Middle frontal gyrus (tissue), 1 donor: ENCODE results near the gene UPP2.

Source experiments
- DNase-seq: peaks from one replicate; pipeline ENCODE4 v3.0.0-alpha.2; 2015; ENCODE audit warnings: low spot score; ENCODE audit errors: extremely low spot score

UPP2 gene

DNA sequence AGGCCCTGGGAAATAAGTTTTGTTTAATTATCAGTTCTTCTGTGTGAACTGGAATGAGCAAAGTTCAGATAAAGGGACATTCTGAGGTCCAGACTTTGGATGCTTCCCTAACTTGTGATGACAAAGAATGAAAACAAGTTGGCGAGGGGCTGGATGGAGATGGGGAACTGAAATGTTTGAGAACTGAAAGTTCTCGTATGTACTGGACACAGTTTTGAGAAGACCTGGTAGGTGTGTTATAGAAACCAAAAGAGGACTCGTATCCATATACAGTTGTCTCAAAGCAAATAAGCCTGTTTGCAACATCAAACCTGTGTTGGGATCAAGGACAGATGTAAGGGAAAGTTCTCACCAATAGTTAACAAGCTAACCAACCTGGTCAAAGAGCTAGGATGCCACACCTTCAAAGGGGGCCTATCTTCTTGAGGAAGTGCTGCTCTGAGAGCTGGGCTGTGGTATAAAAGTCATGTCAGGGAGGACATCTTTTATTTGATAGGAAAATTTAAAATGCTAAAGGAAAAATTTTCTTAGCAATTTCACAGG is at the start of gene UPP2:
UPP2 (plus strand) TSS at position 493 of the 543 bp plus-strand sequence. CDS start 188 bp downstream, outside the sequence.
- DNase-seq = no peak

DNA sequence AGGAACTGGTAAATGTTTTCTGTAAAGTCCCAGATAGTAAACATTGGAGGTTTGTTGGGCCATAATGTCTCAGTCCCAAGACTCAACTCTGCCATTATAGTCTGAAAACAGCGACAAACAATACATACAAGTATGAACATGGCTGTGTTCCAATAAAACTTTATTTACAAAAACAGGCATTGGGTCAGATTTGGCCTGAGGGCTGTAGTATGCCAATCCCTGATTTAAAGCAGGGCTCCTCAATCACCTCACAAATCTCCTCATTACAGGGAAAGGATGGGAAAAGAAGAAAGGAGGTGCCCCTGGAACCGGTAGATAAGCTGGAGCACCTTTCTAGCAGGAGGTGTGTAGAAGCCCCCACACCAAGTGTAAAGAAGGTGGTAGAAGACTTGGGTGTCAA is 48.9 kb upstream of the UPP2 start:
- DNase-seq = no peak

DNA sequence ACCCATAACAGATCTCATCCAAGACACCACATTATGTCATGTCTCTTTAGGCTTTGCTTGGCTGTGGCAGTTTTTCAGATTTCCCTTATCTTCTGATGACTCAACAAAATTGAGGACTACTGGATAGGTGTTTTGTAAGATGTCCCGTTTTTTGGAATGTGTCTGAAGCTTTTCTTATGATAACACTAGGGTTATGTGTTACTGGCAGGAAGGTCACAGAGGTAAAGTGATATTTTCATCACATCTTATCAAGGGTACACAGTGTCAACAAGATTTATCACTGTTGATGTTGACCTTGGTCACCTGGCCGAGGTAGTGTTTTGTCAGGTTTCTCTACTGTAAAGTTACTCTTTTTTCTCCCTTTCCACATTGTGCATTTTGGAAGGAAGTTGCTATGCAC is 44.8 kb upstream of the UPP2 start:
- no peak for DNase-seq

DNA sequence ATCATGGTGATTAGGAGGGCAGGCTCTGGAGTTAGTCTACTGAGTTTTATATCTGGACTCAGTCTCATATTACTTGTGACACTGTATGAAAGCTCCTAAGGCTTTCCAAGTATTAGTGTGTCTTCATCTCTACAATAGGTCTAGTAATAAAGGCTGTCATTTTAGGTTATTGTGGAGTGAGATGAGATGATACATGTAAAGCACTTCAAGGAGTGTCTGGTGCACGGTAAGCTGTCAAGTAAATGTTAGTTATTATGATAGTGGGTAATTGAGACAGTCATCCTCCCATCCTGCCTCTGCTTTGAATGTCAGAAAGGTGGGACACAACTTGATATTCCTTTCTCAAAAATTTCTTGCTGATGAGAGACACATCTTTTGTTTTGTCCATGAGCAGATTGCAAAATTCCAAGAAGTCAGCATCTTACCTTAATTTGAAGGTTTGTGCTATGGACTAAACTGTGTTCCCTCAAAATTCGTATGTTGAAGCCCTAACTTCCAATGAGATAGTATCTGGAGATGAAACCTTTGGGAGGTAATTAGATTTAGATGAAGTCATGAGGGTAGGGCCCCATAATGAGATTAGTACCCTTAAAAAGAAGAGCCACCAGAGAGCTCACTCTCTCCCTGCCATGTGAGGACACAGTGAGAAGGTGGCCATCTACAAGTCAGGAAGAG is 41.4 kb upstream of the UPP2 start:
- DNase-seq = no peak

DNA sequence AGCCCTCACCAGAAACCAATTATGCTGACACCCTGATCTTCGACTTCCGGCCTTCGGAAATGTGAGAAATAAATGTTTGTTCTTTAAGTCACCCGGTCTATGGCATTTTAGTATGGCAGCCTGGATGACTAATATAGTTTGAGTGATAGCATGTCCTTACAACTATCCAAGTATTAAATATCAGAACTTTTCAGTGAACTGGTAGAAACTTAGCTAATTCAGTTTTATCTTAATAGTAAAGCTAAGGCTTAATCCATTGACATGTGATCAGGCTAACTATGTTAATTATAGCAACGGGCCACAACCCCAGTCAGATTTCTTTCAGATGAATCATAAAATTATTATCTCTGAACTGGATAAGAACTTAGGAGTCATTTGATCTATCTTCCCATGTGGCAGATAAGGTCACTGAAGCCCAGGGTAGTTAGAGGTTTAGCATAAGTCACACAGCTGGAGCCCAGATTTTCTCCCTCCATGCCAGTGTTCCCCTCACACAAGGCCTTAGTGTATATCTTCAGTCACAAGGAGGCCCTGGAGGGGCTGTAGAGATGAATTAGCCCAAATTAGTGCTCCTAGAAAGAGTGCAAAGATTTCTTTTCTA is 40.7 kb upstream of the UPP2 start:
- DNase-seq = no peak

DNA sequence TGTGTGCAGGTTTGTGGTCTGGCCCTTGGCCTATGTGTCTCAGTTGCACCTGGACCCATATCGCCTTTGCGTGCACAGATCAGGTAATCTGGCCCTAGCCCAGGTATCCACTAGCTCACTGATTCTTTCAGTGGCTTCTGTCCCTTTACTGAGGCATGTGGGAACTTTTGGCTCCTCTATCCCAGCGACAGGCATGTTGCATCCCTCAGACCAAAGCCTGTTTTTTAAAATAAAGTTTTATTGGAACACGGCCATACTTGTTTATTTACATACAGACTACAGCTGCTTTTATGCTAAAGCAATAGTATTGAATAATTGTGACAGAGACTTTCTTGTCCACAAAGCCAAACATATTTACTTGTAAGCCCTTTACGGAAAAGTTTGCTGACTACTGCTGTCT is 39.9 kb upstream of the UPP2 start:
- no peak for DNase-seq

DNA sequence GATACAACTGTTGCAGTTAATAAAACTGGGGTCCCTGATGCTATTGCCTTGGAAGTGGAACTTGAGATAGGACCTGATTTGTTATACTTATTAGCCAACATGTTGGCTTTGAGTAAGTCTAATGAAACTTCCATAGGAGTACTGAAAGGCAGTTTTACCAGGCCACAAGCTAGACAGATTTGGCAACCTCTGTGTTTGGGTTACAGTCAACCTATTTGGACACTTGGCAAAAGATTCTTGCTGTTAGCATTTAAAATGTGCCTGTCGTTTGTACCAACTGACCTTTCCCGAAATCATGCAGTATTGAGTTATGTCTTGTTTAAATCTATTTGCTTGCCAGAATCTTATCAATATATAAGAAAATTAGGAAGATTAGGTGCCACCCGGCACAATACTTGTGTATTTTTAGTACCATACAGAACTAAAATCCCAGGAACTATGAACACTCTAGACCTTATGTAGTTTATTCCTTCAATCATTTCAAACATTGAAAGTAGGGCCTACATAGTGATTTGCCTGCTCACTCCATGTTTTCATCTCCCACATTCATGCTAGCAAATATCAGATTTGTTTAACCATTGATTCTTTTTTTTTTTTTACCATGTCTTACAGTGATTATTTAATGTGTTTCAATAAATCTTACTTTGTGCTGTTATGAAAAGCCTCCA is 35.5 kb upstream of the UPP2 start:
- DNase-seq = no peak

DNA sequence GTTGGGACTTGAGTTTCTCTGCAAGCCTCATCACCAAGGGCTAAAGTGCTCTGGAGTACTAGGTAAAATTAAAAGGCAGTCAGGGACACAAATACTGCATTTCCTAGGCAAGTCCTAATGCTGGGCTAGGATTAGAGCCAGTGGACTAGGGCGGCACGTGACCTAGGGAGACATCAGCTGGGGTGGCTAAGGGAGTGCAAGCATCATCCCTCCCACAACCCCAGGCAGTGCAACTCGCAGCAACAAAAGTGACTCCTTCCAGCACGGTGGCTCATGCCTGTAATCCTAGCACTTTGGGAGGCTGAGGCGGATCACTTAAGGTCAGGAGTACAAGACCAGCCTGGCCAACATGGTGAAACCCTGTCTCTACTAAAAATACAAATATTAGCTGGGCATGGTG is 30.7 kb upstream of the UPP2 start:
- DNase-seq = no peak

DNA sequence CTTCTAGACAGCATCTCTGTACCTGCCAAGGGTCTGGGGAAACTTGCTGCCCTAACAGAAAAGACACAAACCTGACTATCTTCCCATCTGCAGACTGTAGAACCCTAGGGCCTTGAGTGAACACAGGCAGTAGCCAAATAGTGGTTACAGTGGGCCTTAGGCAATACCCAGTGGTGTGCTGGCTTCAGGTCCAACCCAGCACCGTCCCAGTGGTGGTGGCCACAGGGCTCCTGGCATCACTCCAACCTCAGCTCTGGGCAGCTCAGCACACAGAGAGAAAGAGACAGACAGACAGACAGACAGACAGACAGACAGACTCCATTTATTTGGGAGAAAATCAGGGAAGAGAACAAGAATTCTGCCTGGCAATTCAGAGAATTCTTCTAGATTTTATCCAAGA is 29.3 kb upstream of the UPP2 start:
- DNase-seq = no peak

DNA sequence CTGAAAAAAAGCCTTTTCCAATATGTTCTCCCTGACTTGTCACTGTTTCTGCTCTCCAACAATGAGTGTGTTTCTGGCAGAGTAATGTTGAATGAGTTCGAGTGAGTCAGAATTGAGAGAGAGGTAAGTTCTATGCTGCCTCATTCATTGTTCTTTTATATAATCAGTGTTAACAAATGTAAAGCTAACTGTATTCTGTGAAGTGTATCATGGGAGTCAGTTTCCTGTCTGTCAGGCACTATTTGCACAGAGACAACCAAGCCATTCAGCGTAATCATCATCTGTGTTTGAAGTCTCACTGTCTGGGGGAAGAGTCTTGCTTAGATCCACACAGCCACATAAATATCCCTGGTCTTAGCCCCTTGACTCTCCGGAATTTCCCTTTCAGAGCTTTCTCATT is 22.0 kb upstream of the UPP2 start:
- DNase-seq = no peak

DNA sequence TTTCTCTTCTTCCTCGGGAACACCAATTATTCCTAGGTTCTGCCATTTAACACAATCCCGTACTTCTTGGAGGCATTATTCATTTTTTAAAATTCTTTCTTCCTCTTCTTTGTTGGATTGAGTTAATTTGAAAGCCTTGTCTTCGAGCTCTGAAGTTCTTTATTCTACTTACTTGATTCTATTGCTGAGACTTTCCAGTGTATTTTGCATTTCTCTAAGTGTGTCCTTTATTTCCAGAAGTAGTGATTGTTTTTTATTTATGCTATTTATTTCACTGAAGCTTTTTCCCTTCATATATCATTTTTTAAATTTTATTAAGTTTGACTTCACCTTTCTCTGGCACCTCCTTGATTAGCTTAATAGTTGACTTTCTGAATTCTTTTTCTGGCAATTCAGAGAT is 13.6 kb upstream of the UPP2 start:
- no peak for DNase-seq

DNA sequence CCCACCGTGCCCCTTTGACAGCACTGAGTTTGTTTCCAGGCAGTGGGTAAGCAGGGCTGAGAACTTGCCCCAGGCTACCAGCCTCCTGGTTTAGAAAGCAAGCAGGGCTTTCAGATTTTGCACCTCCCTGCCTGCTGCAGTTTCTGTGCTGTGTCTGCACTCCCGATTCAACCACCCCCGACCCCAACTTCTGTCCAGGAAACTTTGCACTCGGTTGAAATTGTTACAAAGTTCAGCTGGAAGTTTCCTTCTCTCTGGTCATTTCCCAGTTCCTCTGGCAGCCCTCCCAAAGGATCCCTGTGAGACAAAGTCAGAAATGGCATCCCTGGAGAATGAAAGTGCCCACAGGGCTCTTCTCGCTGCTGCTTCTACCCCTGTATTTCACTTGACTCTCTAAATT is 12.4 kb upstream of the UPP2 start:
- DNase-seq = no peak

DNA sequence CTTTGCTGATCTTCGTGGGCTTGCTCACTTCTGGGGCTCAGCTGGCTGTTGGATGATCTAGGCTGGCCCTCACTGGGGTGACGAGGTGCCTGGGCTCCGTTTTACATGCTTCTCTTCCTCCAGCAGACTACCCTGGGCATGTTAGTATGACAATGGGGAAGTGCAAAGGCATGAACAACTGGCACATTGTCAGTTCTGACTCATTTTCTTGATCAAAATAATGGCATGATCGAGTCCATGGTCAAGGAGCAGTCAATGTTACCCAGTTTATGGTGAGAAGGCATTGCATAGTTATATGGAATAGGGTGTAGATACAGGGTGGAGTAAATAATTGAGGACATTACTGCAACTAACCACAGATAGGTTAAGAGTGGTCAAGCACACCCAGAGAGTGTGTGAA is 10.0 kb upstream of the UPP2 start:
- DNase-seq = no peak

DNA sequence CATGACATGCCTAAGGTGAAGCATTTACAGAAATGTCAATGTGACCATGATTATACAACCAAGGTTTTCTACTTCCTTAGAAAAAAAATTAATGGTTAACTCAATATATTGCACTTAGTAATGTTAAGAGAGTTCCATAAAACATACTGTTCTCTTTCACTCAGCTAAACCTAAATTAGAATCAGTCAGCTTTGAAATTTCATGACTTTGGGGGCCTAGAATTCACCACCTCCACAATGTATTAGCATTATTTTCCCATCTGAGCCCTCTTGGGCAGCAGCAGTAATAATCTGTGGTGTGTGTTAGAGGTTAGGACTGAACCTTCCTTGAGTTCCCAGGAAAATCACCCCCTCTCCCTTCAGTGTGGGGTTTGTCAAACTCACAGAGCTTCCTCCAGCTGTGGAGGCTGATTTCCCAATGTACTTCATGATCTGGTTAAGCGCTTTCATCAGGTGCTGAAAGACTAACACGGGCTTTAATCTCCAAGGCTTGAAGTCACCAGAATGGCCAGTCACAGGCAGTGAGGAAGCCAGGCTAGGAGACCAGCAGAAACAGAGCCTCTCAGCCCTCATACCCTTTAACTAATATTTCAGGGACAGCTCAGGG is 7.1 kb upstream of the UPP2 start:
- DNase-seq = no peak

DNA sequence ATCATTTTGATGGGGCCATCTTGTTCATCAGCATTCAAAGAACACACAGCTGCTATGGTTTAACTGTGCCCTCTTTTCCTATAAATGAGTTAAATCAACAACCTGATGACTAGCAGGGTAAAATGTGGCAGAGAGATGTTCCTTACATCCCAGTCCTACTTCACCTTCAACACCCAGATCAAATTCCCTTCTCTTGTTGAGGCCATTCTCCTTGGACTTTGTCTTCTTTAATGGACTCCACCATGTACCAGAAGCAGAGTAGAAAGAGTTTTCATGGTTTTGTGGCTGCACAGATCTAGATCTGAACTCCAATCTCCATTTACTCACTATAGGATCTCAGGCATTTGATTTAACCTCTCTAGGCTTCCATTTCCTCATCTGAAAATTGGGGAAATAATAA is 6.4 kb upstream of the UPP2 start:
- DNase-seq = no peak

DNA sequence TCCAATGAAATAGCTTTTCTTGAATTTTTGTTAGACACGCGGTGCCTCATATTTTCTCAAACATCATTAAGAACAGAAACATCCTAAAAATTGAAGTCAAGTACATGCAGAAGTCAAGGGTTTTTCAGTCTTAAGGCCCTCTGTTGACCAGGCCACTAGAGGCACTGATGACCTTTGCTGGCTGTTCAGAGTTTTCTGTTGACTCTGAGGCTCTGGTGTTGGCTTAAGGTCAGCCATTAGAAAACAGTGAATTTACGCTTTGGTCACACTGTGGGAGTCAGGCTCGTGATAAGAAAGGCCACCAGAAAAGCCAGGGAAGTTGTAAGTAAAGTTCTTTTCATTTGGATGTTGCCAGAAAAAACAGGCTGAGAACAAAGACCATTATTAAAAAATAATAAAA is 5.8 kb upstream of the UPP2 start:
- no peak for DNase-seq

DNA sequence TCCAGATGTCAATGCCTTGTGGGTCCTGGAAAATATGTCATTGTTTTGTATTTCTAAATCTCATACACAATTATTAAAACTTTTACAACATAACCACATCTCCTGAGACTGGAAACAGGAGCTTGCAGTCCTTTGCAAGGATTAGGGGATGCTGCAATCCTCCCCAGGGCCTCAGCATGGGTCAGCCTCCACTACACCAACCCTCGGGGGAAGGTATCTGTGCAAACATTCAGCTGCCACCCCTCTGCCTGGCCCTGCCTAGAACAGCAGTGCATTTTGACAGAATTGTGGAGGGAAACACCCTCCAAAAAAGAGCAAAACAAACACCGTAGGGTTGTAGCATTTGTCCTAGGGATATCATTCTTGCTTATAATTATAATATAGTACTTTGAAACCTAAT is 4.2 kb upstream of the UPP2 start:
- DNase-seq = no peak

DNA sequence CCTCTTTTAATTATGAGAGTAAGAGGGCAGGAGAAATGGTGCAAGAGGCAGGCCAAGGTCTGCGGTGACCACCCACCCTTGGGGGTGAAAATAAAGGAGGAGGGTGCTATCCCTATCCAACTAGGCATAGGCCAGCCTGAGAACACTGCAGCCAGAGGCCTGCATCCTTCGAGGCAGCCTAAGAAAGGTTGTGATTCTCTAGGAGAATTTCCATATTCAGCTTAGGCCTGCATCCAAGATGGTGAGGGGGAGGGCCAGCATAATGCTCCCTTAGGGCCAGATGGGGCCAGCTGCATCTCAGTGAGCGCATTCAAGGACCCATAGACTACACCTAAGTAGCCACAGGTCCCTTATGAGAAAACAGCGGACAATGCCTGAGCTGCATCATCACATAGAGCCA is 3.5 kb upstream of the UPP2 start:
- DNase-seq = no peak

DNA sequence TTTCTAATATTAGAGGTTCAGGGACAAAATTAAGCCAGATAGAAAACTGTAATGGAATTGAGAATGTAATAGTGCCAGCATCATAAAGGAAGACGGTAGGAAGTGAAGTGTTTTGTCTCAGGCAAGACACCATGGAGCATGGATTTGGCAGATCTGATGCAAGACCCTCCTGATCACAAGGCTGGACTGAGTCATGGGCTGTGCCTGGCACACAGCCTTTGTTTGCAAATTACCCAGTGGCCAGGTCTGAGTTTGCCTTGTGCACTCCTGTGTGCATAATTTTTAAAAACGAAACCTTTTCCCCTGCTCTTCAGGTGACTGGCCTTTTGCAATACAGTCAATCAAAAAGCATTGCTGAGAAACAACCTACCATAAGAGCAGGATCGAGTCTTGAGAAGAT is 2.0 kb upstream of the UPP2 start:
- DNase-seq = no peak

DNA sequence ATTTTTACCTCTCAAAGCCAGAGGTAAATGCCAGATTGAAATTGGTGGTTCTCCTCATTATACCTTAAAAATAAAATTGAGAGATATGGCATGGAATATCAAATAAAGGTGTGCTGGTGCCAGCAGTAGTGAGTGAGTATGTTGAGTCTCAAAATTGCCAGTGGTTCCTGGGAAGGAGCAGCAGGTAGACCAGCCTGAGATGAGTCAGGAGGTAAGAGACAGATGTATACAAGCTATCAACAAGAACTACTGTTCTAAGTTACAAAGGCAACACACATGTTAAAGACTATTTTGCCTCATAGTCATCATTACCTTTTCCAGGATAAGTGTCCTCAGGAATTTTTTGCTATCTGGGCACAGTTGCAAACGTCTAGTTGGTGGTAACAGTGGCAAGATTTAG is 1.3 kb upstream of the UPP2 start:
- DNase-seq = no peak

DNA sequence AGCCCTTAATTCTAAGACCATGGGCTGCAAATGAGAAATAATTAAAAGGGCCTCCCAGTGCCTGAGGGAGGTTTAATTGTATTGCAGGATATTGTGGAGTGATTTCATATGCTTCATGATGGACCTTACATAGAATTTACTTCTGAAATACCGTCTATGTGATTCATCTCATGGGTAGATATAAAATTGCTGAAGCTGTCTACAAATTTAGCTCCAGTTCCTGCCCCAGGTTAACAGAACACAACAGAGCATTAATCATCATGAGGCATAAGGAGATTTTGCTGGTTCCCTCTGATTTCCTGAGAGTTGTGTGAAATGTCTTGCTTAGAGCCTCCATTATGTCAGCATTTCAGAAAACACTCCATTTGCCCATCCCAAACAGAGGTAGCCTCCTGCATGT is 770 bp downstream of the UPP2 start:
- DNase-seq = no peak

DNA sequence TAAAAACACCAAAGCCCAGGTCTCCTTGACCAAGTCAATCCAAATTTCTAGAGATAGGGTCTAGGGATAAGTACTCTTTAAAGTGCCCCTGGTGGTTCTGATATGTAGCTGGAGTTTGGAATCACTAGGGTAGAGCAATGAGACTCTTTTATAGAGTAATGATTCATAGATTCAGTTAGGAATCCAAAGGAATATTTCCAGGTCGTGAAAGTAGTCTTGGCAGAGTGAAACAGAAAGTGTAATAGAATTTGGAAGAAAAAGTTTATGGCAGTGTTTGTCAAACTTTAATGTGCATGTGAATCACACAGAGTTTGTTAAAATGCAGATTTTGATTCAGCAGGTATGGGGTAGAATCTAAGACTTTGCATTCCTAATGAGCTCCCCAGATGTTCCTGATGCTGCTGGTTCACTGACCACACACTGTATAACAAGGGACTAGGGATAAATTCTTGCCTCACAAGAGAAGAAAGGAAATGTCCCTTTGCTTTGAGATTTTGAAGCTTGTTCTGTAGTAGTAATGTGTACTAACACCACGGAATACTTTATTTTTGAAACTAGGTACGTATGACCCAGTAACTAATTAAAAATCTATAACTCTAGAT is 1.8 kb downstream of the UPP2 start:
- no peak for DNase-seq
